HuH-7.5 (cell line): Measurements from ENCODE around the gene ASNSD1.
"Not testable (repeated sequence)": the region's sequence is repeated elsewhere in the genome, so short reads cannot be mapped to it uniquely, and the experiment has no call there.

Experiments
- DNase-seq: peaks from one replicate; pipeline ENCODE4 v3.0.0; 2011; ENCODE audit warnings: low spot score

The ASNSD1 gene

DNA sequence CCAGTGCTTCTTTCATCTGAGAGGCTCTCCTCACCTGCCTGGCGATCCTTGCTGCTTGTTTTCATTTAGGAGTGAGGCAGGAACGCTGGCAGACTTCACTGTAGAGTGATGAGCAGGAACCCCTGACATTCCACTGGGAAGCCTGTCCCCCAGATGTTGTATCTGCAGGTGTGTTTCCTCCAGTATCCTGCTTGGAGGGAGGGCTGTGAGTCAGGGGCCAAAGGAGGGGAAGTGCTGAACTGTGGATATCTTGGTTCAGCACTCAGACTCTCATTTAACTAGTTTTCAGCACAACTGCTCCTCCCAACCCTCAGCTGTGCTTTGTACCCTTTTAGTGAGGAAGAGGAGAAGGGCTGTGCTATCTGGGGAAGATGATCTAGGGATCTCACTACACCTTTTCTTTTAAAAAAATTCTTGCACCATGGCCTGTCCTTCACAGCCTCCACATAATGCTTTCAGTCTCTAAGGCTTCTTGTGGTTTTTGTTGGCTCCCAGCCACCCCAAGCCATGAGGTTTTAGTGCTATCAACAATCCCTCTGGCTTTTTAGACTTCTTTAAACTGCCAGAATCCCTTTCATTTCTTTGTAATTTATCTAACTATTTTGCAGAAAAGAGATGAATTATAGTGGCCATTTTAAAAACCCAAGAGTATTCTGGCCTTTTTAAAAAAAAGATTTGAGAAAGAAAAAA lies 24.4 kb downstream of the ASNSD1 start:
- DNase-seq: no peak

DNA sequence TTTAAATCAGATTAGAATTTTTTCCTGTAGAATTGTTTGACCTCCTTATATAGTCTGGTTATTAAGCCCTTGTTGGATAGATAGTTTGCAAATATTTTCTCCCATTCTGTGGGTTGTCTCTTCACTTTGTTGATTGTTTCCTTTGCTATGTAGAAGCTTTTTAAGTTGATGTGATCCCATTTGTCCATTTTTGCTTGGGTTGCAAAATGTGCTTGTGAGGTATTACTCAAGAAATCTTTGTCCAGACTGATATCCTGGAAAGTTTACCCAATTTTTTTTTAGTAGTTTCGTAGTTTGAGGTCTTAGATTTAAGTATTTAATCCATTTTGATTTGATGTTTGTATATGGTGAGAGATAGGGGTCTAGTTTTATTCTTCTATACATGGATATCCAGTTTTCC lies 26.5 kb downstream of the ASNSD1 start:
- DNase-seq: not testable (repeated sequence)

DNA sequence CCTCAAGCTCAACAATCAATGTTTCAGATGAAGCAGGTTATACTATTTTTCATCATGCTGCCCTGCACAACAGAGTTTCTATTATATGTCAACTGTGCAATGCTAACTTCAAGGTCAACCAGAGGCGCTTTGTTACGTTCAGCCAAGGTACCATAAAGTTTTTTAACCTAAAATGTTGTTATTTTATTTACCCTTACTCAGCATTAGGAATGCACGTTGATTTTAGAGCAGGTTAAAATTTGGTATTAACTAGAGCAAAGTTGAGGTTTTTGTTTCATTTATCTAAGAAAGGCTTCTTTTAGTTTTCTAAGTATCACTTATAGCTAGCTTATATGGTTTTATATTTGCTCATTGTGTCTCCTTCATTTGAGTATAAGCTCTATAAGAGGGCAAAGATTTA lies 35.0 kb downstream of the ASNSD1 start:
- DNase-seq: no peak

DNA sequence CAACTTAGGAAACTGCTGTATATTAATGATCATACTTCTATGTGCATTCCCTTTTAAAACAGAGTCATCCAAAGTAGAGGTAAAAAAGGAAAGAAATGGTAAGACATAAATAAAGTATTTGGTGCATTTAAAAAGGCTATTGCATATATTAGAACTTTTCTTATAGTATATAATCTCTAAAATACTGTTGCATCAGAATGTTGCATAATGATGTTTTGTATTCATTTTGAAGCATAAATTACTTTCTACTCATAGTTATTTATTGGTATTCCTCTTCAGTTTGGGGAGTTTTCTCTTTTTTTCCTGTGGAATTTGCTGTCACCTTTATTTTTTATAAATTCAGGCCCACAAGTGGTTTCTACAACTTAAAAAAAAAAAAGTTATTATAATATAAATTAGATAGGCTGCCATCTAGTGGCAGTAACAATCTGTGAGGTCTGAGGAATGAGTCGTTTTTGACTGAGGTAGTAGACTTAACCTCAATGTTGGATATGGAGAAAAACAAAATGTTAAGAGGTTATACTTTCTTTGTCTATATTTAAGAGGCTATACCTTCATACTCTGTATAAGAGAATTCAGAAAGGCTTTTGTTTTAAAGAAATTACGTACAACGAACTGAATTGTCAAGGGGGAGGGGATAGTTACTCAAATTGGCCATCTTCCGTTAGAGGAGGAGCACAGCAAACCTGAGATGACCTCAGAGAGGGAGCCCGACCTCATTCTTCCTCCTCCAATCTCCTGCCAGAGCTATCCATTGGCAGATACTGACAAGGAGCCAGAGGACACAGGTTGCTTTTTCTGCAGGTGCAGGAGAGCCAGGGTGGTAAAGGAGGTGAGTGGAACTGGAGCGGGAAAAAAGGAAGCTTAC lies 37.0 kb downstream of the ASNSD1 start:
- DNase-seq: no peak

DNA sequence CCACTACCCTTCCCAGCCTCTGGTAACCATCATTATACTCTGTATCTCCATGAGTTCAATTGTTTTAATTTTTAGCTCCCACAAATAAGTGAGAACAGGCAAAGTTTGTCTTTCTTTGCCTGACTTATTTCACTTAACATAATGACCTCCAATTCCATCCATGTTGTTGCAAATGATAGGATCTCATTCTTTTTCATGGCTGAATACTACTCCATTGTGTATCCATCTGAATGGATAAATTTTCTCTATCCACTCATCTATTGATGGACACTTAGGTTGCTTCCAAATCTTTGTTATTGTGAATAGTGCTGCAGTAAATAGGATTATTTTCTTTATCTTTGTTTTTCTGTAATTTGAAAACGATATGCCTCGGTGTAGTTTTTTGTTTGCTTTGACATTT lies 39.4 kb downstream of the ASNSD1 start:
- DNase-seq: no peak

DNA sequence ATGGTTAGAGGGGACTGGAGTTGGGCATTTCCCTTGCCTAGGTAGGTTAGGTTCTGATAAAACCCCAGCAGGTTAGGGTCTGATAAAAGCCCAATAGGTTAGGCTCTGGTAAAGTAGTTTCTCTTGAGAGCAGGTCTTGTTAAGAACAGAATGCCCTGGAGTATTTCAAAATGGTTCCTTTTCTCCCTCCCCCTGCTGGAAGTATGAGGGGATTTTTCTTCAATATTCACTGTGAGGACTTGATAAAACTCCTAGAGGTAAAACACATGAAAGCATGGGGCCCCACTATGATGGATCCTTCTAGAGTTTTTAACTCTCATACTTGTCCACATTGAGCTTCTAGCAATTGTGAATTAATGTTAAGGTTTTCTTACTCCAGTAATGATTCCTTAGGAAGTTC lies 40.8 kb downstream of the ASNSD1 start:
- no peak for DNase-seq

DNA sequence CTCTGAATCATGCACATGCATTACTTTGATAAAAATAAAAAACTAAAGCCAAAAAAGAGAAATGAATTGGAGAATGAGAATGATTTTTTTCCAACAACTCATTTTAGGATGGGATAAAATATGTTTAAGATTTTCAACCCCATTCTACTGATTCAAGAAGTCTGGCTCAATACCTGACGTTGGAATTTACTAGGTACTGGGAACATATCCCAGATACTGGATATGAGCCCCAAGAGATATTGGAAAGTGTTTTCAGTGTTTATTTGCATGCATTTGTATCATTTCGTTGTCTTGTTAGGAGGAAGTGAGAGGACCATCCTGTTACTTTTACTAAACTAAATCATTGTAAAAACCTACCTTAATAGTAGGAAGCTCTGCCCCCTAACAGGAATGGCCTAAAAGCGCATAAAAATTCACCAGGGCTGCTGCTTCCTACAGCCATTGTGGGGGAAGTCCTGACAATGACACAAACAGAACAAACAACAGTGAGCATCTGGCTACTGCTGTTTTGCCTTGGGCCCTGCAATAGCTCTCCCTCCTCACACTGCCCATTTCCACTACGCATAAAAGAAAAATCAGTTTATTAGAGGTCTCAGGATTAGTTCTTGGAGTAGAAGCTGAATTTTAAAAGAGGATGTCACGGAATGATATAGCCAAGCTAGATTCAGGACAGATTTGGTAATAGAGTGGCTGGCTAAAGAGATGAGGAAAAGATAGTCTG lies 48.4 kb downstream of the ASNSD1 start:
- DNase-seq: no peak

DNA sequence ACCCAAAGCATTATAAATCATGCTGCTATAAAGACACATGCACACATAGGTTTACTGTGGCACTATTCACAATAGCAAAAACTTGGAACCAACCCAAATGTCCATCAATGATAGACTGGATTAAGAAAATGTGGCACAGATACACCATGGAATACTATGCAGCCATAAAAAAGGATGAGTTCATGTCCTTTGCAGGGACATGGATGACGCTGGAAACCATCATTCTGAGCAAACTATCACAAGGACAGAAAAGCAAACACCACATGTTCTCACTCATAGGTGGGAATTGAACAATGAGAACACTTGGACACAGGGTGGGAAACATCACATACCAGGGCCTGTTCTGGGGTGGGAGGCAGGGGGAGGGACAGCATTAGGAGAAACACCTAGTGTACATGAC lies 56.3 kb downstream of the ASNSD1 start:
- DNase-seq: not testable (repeated sequence)

DNA sequence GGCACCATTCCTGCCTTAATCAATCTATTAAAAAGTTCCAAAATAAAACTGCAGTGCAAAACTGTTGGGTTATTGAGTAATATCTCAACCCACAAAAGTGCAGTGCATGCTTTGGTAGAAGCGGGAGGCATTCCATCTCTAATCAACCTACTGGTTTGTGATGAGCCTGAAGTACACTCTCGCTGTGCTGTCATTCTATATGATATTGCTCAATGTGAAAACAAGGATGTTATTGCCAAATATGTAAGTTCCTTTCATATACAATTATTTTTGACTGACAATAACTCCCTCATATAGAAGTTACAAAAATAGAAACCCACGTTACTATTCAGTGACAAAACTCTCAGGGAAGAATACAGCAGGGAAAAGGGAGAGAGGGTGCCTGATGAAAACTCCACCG lies 58.3 kb downstream of the ASNSD1 start:
- no peak for DNase-seq
